Stimulated activated CD4-positive, alpha-beta T cell treated with anti-CD3 and anti-CD28 coated beads, Interleukin-4, amount 100 ng/mL, for 4 hours (primary cell): ENCODE measurements around the gene MS4A4A.

Experiments used
- DNase-seq, 2 experiments: peaks; one replicate each; pipeline ENCODE4 v3.0.0-alpha.2; 2020

Gene MS4A4A

GRCh38 chr11:60357771-60358170 is 77.3 kb downstream of the MS4A4A start:
- DNase-seq: no peak
